NCI-H82 treated with DMSO at 0.1 percent for 48 hours (cell line): Measurements from ENCODE around the gene RIMKLB.
"Not testable (repeated sequence)": the region's sequence is repeated elsewhere in the genome, so short reads cannot be mapped to it uniquely, and the experiment has no call there.

ENCODE experiments used
- DNase-seq: peaks from one replicate; lab custom pipeline; 2025; ENCODE audit not compliant: unreplicated experiment; lab: John Stamatoyannopoulos, UW

Gene RIMKLB

DNA sequence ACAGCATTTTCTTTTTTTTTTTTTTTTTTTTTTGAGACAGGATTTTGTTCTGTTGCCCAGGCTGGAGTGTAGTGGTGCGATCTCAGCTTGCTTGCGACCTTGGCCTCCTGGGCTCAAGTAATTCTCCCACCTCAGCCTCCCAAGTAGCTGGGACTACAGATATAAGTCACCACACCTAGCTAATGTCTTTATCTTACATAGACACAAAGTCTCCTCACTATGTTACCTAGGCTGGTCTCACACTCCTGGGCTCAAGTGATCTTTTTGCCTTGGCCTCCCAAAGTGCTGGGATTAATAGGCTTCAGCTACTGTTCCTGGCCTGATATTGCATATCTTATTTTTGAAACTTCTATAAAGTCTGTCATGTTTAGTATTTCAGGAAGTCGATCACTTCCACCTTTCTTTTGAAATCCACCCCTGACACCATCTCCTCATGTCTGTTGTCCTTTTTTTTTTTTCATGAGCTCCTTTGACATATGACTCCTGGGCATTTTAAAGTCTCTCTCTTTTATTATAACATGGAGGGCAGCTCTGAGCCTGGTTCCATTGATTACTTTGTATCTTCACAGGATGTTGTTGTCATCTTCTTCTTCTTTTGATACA is 118.8 kb downstream of the RIMKLB start:
- no peak for DNase-seq

DNA sequence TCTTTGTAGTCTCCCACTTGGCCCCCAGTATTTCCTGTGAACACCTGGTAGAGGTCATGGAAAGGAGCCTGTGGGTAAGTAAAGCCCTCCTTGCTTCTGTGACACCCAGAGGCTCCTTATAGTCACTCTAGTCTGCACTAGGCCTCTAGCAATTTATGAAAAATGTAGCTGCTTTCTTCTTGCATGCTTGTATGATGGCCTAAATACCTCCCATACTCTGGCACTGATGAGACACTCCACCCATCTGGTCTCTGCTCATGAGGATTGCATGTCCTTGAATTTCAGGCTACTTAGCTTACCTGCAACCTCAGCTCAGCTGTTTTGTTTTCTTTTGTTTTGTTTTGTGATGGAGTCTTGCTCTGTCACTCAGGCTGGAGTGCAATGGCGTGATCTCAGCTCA is 120.1 kb downstream of the RIMKLB start:
- DNase-seq = no peak

DNA sequence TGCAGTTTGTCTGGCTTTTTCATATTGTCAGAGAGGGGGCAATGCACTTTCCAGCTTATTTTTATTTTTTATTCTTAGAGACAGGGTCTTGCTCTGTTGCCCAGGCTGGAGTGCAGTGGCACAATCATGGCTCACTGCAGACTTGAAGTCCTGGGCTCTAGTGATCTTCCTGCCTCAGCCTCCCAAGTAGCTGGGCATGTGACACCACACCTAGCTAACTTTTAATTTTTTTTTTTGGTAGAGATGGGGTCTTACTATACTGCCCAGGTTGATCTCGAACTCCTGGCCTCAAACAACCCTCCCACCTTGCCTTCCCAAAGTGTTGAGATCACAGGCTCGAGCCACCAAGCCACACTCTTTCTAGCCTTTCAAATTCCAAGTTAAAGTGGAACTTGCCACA is 120.7 kb downstream of the RIMKLB start:
- no peak for DNase-seq

DNA sequence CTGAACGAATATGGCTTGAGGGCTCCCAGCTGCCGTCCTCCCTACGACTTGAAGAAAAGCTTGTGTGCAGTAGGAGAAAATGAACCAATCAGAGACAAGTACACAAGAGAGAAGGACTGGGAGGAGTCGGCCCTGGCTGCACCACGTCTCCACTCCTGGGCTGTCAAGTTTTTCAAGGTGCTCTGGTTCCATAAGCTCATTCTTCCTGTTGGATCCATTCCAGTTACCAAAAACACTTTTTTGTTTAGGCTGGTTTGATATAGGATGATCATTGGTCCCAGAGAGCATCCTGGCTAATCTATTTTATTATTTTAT is 121.8 kb downstream of the RIMKLB start:
- DNase-seq = no peak

DNA sequence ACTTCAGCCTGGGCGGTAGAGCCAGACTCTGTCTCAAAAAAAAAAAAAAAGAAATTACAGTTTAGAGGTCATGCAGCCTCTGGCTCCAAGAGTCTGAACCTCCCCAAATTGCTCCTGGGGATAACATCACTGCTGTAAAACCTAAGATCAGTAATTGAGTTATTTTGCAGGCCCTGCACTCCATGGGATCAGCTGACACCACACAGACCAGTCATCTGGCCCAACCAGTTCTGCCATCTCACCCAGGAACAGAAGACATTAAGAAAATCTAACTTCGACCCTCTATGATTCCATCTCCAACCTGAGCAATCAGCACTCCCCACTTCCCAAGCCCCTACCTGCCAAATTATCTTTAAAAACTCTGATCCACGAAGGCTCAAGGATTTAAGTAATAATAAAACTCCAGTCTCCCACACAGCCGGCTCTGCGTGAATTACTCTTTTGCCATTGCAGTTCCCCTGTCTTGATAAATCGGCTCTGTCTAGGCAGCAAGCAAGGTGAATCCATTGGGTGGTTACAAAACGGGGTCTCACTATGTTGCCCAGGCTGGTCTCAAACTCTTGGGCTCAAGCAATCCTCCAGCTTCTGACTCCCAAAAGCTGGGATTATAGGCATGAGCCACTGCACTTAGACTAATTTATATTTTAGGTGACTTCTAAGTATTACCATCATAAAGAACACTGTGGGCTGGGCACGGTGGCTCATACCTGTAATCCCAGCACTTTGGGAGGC is 123.1 kb downstream of the RIMKLB start:
- DNase-seq = not testable (repeated sequence)

DNA sequence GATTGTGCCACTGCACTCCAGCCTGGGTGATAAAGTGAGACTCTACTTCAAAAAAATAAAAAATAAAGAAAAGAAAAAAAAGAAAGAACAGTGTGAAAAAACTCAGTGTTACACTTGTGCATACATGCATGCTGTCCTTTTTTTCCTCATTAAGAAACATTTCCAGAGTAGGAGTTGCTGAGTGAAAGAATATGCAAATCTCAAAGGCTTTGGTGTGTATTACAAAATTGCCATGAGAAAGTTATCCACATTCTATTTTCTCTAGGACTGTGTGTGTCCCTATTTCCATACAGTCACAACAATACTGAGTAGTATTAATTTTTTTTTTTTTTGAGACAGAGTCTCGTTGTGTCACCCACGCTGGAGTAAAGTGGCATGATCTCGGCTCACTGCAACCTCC is 123.8 kb downstream of the RIMKLB start:
- DNase-seq = no peak

DNA sequence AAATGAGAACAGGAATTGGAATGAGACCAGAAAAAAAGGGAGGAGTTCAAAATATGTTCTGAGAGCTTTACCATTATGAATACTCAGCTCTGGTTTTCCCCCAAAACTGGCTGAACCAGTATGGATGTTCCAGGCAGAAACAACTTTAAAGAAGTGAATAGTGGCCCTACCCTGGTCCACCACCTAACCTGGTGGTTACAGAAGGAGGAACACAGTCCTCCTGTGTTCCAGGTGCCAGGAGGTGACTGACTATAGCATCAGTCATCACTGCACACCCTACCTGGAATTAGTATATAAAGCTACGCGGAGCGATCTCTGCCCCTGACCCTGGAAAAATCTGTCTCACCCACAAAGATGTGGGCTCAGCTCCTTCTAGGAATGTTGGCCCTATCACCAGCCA is 124.5 kb downstream of the RIMKLB start, which contains the start of gene A2ML1:
TSS of gene A2ML1 (plus strand) at position 324 of the 400 bp plus-strand sequence. CDS start at position 355, 31 bp downstream.
- DNase-seq = no peak

DNA sequence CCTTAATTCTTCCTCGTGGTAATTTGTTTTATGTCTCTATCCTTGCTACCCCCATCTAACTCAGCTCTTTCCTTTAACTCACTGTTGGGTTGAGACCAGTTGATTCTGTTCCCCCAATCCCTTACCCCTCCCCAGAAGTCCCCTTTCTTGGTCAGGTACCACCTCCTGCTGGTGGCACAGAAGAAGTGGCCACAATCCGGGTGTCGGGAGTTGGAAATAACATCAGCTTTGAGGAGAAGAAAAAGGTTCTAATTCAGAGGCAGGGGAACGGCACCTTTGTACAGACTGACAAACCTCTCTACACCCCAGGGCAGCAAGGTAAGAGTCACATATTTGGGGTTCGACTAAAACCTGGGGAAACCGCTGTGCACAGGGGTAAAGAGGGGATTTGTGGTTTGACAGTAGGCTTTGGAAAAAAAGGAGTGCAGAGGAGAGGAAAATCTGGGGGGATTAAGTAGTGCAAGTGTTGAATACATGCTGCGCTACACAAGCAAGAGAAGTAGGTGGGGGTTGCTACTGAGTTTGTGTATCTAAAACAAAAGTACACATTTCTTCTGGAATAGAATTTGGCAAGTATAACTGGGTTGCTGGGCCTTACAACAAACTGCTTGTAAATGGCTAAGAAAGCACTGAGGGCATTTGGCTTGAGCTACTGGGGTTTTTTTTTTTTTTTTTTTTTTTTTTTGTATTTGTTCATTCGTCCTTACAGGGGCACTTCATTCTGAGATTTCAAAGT is 125.9 kb downstream of the RIMKLB start:
- DNase-seq = peak; percentile 66

DNA sequence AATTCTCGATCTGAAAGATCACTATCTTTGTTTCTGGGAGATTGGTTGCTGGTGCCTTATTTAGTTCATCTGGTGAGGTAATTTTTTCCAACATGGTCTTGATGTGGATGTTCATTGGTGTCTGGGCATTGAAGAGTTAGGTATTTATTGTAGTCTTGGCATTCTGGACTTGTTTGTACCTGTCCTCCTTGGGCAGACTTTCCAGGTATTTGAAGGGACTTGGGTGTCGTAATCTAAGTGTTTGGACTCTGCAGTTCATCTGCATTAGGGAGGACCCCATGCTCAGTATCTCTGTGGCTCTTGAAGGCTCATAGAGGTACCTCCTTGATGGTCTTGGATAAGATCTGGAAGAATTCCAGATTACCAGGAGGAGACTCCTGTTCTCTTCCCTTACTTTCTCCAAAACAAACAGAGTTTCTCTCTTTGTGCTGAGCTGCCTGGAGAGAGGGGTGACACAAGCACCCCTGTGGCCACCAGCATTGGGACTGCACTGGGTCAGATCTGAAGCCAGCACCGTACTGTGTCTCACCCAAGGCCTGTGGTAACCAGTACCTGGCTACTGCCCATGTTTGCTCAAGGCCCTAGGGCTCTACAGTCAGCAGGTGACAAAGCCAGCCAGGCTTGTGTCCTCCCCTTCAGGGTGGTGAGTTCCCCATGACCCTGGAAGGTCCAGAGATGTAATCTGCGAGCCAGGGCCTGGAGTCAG is 129.9 kb downstream of the RIMKLB start:
- no peak for DNase-seq

DNA sequence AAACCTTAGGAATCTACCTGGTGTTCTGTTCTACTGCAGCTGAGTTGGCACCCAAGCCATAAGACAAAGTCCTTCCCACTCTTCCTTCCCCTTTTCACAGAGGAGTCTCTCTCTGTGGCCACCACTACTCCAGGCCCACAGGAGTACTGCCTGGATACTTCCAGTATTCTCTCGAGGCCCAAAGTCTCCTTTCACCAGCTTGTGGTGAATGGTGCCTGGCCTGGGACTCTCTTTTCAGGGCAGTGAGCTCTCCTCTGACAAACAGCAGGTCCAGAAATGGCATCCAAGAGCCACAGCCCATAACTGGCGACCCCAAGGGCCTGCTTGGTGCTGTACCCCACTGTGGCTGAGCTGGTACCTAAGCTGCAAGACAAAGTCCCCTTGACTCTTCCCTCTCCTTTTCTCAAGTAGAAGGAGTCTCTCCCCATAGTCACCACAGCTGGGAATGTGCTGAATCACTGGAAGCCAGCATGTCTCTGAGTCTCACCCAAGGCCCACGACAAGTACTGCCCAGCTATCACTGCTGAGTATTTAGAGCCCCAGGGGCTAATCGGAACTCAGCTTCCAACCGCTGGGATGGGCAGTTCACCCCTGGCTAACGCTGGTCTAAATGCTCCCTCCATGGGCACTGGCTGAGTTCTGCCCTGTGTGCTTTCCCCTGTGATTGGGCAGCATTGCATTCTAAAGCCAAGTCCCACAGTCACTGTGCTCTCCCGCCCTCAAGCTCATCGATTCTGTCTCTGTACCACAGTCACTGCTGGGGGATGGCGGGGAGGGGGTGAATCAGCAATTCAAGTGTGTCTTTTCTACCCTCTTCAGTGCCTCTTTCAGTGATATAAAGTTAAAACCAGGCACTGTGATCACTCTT is 130.7 kb downstream of the RIMKLB start:
- DNase-seq = no peak

DNA sequence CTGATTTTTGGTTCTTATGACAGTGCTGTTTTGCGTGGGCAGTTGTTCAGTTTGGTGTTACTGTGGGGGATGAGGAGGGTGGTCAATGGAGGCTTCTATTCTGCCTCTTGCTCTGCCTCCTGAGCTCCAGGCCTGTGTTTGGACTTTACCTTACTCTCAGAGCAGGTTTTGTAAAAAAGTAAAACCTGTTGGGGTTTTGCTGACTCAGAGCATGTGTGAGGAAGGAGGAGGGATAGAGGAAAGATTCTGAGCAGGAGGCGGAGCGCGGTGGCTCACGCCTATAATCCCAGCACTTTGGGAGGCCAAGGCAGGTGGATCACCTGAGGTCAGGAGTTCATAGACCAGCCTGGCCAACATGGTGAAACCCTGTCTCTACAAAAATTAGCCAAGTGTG is 131.3 kb downstream of the RIMKLB start:
- DNase-seq = no peak

DNA sequence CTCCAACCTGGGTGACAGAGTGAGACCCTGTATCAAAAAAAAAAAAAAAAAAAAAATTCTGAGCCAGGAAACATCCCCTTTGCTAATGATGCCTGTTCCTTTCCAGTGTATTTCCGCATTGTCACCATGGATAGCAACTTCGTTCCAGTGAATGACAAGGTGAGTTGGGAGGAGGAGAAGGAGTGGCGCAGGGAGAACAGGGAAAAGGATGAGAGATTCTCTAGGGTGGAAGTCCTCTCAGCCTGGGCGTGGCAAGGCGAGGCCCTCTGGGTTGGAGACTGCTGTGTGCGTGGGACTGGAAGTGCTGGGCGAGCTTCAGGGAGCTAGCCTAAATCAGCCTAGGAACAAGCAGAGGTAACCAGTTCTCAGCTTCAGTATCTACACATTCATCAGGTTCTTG is 131.8 kb downstream of the RIMKLB start:
- DNase-seq = no peak

DNA sequence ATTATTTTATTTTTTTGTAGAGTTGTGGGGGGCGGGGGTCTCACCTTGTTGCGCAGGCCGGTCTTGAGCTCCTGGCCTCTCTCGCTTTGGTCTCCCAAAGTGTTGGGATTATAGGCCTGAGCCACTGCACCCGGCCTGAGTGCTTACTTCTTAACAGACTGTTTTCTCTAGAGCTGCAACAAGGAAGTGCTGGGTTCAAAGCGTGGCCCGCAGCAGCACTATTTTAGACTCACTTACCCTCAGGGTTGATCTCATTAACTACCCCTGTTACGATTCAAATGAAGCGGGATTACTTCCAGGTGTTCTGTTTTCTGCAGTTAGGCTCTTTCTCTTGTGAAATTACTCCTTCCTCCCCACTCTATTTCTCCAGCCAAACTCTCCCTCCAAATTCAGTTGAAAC is 133.3 kb downstream of the RIMKLB start:
- DNase-seq = no peak

DNA sequence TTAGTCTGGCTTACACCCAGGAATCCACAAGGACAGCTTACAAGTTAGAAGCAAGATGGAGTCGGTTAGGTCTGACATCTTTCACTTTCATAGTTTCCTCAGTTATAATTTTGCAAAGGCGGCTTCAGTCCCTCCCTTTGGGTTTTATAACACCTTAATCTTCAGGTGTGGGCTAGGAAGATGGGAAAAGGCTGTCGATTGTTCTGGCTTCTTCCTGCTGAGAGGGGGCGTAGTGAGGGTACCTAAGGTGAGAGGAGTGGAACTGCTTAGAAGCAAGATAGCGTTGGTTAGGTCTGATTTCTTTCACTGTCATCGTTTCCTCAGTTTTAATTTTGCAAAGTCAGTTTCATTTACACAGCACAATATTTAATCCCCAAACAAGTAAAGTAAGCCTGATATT is 134.7 kb downstream of the RIMKLB start:
- DNase-seq = no peak
